K562 (cell line): ENCODE measurements around the gene WBP1. TPM values are rescaled to one million over a fixed set of nuclear protein-coding genes. Genes with fewer than 3 reads are reported as not detected.
A peak's percentile ranks its signal among the peaks of the same experiment; 100 is the strongest.

ENCODE experiments used
- HBP1 ChIP-seq: fragments of 450-650 bp; formaldehyde crosslinking; IDR thresholded peaks from 2 replicates; pipeline ENCODE4 v1.4.0; 2022; ENCODE audit warnings: missing genetic modification characterization
- HSF4 ChIP-seq: fragments of 250-450 bp; sonication (Bioruptor Pico); IDR thresholded peaks from 2 replicates; pipeline ENCODE4 v2.1.2; 2022; ENCODE audit warnings: mild to moderate bottlenecking, moderate library complexity, borderline replicate concordance
- MGA ChIP-seq: fragments of 450-650 bp; IDR thresholded peaks from 2 replicates; pipeline ENCODE4 v1.6.1; 2016; ENCODE audit warnings: mild to moderate bottlenecking, moderate library complexity
- NCOR1 ChIP-seq: fragments of 450-650 bp; IDR thresholded peaks from 2 replicates; pipeline ENCODE4 v1.6.1; 2016; ENCODE audit warnings: mild to moderate bottlenecking, moderate library complexity
- NR1H2 ChIP-seq: sonication (generic); formaldehyde crosslinking; IDR thresholded peaks from 2 replicates; pipeline ENCODE4 v1.4.0; 2020; ENCODE audit warnings: mild to moderate bottlenecking, missing genetic modification reagents
- TAF7 ChIP-seq: fragments of 450-650 bp; IDR thresholded peaks from 2 replicates; pipeline ENCODE4 v1.6.1; 2016; ENCODE audit warnings: missing genetic modification characterization, missing compliant biosample characterization
- TAF9B ChIP-seq: fragments of 450-650 bp; IDR thresholded peaks from 2 replicates; pipeline ENCODE4 v1.6.1; 2018; ENCODE audit warnings: mild to moderate bottlenecking; ENCODE audit not compliant: partially characterized antibody
- YY1 ChIP-seq, 3 experiments: IDR thresholded peaks; 2 replicates each; pipeline ENCODE4 v1.6.1; 2011; ENCODE audit warnings: low read length in 2 of 3, mild to moderate bottlenecking in 2 of 3, moderate library complexity in 2 of 3, borderline replicate concordance in 1 of 3, control low read depth in 1 of 3, low read depth in 1 of 3; ENCODE audit not compliant: insufficient read depth in 3 of 3, insufficient replicate concordance in 2 of 3, control insufficient read depth in 1 of 3, insufficient read length in 1 of 3; ENCODE audit errors: extremely low read depth in 1 of 3
- ZNF224 ChIP-seq: sonication (generic); formaldehyde crosslinking; IDR thresholded peaks from 2 replicates; pipeline ENCODE4 v1.8.0; 2022; ENCODE audit warnings: mild to moderate bottlenecking, missing genetic modification reagents
- polyA plus RNA-seq, 8 experiments: library from polyadenylated mRNA; depleted of rRNA in 4 of 8; stranded (reverse) in 5 of 8; unstranded in 3 of 8; fragments of >200 nt; fragmentation: Nextera tagmentation in 2 of 8; fragmentation: Illumina TruSeq in 1 of 8; extraction: Ambion mirVana in 2 of 8; extraction: Trizol in 1 of 8; gene quantifications; 2 replicates each; pipeline versions ENCODE4 v1.2.1 to v1.2.3, GENCODE V29; 2011 to 2014; ENCODE audit warnings: inconsistent platforms in 1 of 8, missing spikeins in 1 of 8
- total RNA-seq, 7 experiments: library from RNA; depleted of rRNA in 6 of 7; stranded (reverse); fragments of >200 nt in 6 of 7; fragmentation: Illumina TruSeq in 2 of 7; extraction: Trizol in 2 of 7; gene quantifications; 2 replicates each; pipeline versions ENCODE4 v1.2.1 to v1.2.3, GENCODE V29; 2011 to 2021; ENCODE audit warnings: low replicate concordance in 1 of 7

The WBP1 gene
- total and polyA plus RNA-seq, 9 of the 15 experiments (the other 6 are each of a cell fraction or from before 2014, with no cell fraction given): 1.9 to 27.7 (median 14.2) TPM

- peak; percentile 23; the same call in 1 of the 2 replicates for TF ChIP-seq HBP1 (CRISPR knock-in tag)
- peak; percentile 83 to 96 (median 94) for TF ChIP-seq YY1 (IDR thresholded peaks at IDR 0.05; ENCODE audit: borderline replicate concordance in 1 of 3, control insufficient read depth in 1 of 3, extremely low read depth in 1 of 3, insufficient read depth in 3 of 3, insufficient read length in 1 of 3, insufficient replicate concordance in 2 of 3, low read depth in 1 of 3, low read length in 2 of 3)
- TF ChIP-seq MGA: peak; percentile 33
- TF ChIP-seq ZNF224 (CRISPR knock-in tag): no peak
- no peak for TF ChIP-seq HSF4 (CRISPR knock-in tag)
- TF ChIP-seq TAF9B: peak; percentile 79
- TF ChIP-seq NCOR1: peak; percentile 34; the same call in 1 of the 2 replicates
- peak; percentile 88 for TF ChIP-seq TAF7
- 0 out of 2 replicates have a peak, but pooled peaks have one; percentile 29 for TF ChIP-seq NR1H2 (CRISPR knock-in tag)
Observed at GRCh38 chr2:74507145-74507925, 49.1 kb downstream of the WBP1 start, which contains the start of gene PCGF1 (continued).
